Cerebellar cortex (tissue), 1 donor: Measurements from ENCODE around the gene LGALS7B.
"Not testable (repeated sequence)": the region's sequence is repeated elsewhere in the genome, so short reads cannot be mapped to it uniquely, and the experiment has no call there.

ENCODE experiments used
- DNase-seq: peaks from one replicate; pipeline ENCODE4 v3.0.0-alpha.2; 2015; ENCODE audit warnings: low spot score

Gene LGALS7B

DNA sequence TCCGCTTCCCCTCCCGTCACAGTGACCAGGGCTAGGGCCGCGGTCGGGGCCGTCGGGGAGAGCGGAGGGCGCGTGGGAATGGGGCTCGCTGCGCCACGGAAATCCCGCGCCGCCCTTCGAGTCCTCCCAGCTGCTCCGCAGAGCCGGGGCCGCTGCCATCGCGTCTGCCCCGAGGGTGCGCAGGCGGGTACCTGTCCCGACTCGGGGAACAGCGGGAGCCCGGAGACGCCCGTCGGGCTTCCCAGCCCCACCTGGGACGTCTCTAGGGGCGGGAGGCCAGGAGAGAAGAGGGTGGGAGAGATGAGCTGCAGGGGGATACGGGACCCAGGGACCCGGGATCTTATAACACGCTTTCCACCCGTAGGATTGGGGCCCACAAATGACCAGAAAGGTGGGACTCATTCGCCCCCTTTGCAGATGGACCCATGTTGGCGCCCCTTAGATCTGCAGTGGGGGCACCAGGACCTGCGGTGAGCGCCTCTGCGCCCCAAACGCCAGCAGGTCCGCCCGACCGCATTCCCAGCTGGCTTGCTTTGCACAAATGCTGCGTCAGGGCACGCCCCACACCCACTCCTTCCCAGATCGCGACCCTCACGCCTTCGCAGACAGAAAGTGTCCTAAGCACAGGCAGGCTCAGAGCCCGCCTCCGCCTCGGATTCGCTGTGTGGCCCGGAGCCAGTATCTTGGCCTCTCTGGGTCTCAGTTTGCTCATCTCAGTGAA is 18.6 kb upstream of the LGALS7B start:
- DNase-seq = not testable (repeated sequence)

DNA sequence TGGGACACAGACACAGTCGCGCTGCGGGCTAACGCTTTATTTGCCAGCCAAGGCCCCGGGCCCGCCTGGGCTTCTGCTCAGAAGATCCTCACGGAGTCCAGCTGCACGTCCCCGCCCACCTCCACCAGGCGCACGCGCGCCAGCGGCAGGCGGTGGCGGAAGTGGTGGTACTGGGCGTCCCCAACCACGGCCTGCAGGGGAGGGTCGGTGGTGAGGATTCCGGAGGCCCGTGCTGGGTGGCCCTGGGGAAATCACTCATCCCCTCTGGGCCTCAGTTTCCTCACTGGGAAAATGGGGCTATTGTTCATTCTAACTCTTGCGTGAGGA is 18.1 kb upstream of the LGALS7B start:
- DNase-seq = not testable (repeated sequence)

DNA sequence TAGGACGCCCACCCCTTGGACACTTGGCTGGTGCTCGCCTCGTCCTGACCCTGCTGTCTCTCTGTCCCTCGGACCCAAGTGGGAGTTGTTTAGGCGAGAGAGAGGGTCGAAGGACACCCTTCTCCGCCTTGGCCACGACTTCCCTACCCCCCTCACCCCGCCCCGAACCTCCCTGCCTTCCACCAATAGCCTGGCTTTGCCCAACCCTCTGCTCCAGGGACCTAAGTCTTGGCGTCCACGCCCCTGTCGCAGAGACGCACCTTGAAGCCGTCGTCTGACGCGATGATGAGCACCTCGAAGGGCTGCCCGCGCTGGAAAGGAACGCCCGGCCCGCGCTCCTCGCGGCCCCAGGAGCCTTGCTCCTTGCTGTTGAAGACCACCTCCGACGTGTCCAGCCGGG is 17.4 kb upstream of the LGALS7B start:
- DNase-seq = not testable (repeated sequence)

DNA sequence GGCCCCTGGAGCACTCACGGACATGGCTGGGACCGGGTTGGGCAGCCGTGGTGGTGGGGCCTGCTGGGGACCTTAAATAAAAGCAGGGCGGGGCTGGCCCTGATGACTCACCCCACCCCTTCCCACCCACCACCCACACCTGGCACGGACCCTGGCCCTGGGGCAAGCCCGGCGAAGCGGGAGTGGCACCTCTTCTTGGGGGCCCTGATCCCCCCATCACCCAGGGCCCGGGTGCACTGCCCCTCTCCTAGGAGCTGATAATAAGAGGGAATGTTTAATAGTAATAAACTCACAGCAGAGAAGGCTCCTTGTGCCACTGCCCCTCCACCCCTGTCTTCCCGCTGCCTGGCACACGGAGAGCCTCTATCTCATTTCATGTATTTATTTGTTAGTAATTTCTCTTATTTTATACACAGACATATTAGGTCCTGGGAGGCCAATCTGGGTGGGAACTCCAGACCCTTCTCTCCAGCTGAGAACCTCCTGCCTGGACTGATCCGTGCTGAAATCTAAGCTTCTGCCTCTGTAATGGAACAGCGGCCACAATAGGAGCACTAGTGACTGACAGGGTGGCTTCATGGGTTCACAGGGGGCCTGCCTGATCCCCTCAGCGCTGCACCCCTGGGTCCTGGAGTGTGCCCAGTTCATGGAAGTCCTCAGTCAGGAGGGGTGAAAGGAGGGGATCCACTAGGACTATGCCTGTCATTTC is 15.4 kb upstream of the LGALS7B start, which contains the start of gene LGALS7:
Gene LGALS7, minus strand, starts transcription at position 49 of the 709 bp plus-strand sequence. Its CDS starts 25 bp downstream, at position 24.
- no peak for DNase-seq

DNA sequence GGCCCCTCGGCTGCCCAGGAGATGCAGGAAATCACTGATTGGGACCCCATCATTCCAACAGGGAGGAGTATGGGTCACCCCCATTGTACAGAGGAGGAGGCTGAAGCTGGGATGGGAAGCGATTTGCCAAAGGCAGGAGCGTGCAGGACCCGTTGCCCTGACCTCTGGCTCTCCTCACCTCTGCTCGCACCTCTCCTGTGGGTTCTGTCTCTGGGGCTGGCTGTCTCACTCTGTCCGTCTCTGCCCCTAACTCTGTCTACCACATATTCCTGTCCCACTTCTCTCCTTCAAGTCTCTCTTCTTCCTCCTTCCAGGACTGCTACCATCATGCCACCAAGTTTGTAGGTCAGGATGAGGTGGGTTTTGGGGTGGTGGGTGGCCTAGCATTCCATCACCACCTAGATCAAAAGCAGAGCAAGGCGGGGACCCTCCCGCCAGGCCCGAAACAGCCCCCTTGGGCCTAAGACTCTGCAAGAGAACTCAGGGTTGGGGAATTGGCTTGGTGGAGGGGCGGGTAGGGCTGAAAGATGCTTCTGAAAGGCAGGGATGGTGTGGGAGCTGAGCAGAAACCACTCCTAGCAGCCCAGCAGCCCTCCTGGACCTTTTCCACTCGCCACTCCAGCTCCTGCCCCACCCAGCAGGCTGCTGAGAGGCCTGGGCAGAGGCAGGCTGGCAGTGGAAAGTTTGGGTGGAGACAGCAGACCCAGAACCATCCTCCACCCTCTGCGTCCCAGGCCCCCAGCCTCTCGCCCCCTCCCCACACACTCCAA is 14.6 kb upstream of the LGALS7B start:
- no peak for DNase-seq

DNA sequence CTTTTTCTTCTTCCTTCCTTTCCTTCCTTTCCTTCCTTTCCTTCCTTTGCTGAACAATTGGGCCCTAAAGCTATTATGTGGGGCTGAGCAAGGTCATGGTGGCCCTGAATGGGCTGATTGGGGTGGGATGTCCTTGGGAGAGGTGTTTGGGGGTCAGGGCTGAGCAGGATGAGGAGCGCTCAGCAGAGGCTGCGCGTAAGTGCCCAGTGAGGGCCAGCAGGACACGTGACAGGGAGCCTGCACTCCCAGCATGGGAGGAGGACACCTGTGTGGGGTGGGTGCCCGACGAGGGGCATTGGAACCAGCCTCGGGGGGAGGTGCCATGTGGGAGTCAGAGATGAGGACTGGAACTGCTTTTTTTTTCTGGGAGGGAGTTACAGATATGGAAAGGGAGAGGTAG is 10.3 kb upstream of the LGALS7B start:
- DNase-seq = no peak

DNA sequence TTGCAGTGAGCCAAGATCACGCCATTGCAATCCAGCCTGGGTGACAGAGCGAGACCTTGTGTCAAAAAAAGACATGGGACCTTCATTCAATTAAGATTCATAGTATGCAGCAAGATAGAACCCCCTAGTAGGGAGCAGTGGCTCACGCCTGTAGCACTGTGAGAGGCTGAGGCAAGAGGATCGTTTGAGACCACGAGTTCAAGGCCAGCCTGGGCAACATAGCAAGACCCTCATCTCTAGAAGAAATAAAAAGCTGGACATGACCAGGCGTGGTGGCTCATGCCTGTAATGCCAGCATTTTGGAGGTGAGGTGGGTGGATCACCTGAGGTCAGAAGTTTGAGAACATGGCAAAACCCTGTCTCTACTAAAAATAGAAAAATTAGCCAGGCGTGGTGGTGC is 8.6 kb upstream of the LGALS7B start:
- DNase-seq = no peak

DNA sequence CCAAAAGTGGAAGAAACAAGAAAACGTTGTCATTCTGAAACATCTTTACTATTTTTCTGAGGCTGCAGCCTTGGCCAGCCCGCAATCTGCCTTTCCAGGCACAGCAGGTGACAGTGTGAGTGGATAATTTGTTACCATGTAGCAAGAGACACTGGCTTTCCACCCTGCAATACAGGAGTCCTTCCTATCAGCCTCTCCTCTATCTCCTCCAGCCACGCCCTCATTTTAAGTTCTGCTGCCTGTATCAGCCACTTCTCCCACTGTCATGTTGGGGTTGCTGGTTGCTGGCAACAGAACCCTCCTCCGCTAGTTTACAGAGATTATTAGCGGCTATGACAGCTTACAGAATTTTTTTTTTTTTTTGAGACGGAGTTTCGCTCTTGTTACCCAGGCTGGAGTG is 7.9 kb upstream of the LGALS7B start:
- DNase-seq = no peak

DNA sequence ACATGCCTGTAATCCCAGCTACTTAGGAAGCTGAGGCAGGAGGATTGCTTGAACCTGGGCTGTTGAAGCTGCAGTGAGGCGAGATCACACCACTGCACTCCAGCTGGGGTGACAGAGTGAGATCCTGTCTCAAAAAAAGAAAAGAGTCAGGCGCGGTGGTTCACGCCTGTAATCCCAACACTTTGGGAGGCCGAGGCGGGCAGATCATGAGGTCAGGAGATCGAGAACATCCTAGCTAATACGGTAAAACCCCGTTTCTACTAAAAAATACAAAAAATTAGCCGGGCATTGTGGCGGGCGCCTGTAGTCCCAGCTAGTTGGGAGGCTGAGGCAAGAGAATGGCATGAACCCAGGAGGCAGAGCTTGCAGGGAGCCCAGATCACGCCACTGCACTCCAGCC is 6.8 kb upstream of the LGALS7B start:
- not testable (repeated sequence) for DNase-seq

DNA sequence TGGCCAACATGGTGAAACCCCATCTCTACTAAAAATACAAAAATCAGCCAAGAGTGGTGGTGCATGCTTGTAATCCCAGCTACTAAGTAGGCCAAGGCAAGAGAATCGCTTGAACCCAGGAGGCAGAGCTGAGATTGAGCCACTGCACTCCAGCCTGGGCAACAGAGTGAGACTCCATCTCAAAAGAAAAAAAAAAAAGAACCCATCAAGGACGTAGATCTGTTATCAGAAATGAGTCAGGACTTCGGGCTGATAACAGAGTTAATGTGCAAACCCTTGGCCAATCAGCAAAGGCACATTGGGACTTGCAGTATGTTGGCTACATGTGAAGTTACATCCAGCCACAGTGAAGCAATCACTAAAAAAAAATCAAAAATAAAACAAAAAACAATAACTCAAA is 4.8 kb upstream of the LGALS7B start:
- DNase-seq = no peak

DNA sequence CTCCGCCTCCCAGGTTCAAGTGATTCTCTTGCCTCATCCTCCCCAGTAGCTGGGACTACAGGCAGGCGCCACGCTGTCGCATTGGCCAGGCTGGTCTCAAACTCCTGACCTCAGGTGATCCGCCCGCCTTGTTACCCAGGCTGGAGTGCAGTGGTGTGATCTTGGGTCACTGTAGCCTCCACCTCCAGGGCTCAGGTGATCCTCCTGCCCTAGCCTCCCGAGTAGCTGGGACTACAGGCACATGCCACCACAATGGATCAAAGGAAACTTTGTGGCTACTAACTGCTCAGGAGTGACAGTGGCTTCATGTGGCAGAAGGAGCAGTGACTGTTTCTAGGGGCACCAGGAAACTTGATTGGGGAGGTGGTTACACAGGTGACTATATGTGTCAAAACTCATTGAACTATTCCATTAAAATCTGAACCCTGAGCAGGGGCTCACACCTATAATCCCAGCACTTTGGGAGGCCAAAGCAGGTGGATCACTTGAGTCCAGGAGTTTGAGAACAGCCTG is 3.8 kb upstream of the LGALS7B start:
- DNase-seq = no peak

DNA sequence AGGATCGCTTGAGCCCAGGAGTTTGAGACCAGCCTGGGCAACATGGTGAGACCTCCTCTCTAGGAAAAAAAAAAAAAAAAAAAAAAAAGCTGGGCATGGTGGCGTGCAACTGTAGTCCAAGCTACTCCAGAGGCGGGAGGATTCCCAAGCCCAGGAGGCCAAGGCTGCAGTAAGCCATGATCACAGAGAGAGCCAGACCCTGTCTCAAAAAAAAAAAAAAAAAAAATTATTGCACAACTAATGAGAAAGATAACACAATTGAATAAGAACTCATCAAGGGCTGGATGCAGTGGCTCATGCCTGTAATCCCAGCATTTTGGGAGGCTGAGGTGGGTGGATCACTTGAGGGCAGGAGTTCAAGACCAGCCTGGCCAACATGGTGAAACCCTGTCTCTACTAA is 2.9 kb upstream of the LGALS7B start:
- DNase-seq = not testable (repeated sequence)

DNA sequence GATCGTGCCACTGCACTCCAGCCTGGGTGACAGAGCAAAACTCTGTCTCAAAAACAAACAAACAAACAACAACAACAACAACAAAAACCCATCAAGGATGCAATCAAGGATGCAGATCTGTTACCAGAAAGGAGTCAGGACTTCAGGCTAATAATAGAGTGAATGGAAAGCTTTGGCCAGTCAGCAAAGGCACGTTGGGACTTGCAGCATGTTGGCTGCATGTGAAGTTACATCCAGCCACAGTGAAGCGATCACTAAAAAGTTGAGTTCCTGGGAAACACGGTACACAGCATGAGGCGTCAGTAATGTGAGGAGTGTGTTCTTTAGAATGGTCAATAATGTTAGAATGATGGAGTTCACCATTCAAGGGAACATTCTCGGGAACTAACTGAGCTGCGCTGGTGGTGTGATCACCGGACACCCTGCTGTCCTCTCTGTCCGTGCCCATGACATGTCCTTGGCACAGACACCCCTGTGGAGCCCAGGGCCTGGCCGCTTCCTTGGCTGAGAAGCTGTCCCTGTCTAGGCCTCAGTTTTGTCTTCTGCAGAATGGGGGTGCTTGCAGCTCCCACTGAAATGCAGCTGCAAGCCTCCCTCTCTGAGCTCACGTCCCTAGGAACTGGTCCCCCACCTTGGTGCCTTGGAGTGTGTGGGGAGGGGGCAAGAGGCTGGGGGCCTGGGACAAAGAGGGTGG is 2.3 kb upstream of the LGALS7B start:
- DNase-seq = no peak

DNA sequence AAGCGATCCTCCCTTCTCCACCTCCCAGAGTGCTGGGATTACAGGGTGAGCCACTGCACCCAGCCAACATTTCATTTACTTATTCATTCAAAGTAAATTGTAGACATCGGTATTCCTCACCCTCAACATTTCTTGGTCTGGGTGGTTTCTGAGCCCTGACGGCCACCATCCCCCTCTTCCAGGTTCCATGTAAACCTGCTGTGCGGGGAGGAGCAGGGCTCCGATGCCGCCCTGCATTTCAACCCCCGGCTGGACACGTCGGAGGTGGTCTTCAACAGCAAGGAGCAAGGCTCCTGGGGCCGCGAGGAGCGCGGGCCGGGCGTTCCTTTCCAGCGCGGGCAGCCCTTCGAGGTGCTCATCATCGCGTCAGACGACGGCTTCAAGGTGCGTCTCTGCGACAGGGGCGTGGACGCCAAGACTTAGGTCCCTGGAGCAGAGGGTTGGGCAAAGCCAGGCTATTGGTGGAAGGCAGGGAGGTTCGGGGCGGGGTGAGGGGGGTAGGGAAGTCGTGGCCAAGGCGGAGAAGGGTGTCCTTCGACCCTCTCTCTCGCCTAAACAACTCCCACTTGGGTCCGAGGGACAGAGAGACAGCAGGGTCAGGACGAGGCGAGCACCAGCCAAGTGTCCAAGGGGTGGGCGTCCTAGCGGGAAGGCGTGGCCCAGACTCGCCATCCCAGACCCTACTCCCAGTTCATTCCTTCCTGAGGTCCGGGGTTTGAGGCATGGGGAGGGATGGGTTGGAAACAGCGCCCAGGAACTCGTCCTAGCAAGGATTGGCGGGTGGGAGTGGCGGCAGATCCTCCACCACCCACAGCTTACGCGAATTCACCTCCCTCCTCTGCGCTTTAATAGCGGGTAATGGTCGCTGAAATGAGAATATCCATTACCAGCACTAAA is 1.8 kb downstream of the LGALS7B start:
- DNase-seq = not testable (repeated sequence)

DNA sequence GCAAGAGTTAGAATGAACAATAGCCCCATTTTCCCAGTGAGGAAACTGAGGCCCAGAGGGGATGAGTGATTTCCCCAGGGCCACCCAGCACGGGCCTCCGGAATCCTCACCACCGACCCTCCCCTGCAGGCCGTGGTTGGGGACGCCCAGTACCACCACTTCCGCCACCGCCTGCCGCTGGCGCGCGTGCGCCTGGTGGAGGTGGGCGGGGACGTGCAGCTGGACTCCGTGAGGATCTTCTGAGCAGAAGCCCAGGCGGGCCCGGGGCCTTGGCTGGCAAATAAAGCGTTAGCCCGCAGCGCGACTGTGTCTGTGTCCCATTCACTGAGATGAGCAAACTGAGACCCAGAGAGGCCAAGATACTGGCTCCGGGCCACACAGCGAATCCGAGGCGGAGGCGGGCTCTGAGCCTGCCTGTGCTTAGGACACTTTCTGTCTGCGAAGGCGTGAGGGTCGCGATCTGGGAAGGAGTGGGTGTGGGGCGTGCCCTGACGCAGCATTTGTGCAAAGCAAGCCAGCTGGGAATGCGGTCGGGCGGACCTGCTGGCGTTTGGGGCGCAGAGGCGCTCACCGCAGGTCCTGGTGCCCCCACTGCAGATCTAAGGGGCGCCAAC is 2.6 kb downstream of the LGALS7B start:
- DNase-seq = not testable (repeated sequence)

DNA sequence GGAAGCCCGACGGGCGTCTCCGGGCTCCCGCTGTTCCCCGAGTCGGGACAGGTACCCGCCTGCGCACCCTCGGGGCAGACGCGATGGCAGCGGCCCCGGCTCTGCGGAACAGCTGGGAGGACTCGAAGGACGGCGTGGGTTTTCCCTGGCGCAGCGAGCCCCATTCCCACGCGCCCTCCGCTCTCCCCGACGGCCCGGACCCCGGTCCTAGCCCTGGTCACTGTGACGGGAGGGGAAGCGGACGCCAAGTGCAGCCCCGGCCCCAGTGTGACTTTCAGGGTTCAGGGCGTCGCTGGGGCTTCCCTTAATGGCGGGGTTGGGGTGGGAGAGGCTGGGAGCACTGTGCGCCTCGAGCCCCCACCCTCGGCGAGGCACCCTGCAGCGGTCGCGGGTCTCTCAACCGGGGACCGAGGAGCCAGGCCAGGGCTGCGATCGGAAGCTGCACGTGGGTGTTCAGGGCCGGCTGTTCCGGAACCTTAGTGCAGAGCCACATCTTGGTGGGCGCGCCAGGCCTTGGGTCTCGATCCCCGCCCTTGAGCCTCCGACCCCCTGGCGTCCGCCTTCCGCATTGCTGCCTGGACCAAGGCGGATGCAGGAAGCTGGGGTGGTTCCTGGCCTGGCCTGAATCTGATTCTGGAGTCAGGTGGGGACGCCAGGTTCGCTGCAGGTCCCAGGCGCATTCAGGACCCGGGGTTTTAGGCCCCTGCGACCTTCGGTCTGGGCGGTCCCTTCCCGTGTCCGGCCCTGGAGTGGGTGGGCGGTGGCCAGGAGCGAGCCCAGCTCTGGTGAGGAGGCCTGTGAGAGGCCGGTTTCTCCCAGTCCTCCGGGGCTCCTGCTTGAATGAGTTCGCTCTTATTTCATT is 3.5 kb downstream of the LGALS7B start:
- DNase-seq = no peak

DNA sequence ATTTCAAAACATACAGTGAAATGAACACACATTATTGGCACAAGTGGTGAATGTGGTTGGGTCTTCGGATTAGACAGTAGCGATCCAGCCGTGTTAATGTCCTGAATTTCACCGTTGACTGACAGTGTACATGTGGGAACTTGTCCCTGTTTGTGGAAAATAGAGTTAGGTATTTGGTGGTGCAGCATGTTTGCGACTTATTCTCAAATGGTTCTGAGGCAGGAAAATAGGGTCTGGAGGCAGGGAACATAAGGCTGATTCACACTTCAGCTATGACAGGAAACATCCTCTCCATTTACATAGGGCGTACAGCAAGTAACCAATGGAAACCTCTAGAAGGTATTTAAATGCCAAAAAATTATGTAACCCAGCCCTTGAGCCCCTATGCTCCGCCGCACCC is 4.2 kb downstream of the LGALS7B start:
- no peak for DNase-seq

DNA sequence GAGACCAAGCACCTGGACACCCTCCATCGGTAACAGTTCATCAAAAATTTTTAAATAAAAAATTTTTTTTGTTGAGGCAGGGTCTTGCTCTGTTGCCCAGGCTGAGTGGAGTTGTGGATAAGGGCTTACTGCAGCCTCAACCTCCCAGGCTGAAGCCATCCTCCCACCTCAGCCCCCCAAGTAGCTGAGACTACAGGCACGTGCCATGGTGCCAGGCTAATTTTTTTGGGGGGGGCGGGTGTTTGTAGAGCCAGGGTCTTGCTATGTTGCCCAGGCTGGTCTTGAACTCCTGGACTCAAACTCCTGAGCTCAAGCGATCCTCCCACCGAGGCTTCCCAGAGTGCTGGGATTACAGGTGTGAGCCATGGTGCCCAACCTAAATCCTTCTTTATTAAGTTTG is 4.7 kb downstream of the LGALS7B start:
- DNase-seq = no peak

DNA sequence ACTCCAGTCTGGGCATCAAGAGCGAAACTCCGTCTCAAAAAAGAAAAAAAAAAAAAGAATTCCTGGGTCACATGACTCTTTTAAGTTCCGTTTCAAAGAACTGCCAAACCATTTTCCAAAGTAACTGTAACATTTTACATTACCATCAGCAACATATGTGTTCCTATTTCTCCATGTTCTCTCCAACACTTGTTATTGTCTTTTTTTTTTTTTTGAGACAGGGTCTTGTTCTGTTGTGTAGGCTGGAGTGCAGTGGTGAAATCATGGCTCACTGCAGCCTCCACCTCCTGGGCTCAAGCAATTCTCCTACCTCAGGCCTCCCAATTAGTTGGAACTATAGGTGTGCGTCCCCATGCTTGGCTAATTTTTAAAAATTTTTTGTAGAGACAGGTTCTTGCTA is 6.5 kb downstream of the LGALS7B start:
- DNase-seq = no peak

DNA sequence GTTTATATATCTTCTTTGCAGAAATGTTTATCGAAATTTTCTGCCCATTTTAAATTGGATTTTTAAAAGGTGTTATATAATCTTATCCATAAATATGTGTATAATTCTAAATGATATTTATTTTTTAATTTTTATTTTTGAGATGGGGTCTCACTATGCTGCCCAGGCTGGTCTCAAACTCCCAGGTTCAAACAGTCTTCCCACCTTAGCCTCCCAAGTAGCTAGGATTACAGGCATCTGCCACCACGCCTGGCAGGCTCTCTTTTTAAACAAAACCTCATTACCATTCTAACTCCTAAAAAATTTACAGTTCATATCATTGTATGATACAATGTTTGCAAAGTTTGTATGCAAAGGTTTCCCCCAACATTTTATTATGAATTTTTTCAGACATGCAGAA is 7.2 kb downstream of the LGALS7B start:
- DNase-seq = no peak
